HepG2 (cell line): Measurements from ENCODE around the gene ZNF747. TPM values are rescaled to one million over a fixed set of nuclear protein-coding genes. Genes with fewer than 3 reads are reported as not detected.

Experiments
- ATAD3A ChIP-seq: sonication (generic); formaldehyde crosslinking; IDR thresholded peaks from 2 replicates; pipeline ENCODE4 v1.4.0; 2020; ENCODE audit warnings: missing genetic modification reagents
- CHCHD3 ChIP-seq: sonication (generic); formaldehyde crosslinking; IDR thresholded peaks from 2 replicates; pipeline ENCODE4 v1.8.0; 2022; ENCODE audit warnings: mild to moderate bottlenecking, missing genetic modification reagents, moderate library complexity
- GATA4 ChIP-seq: sonication (generic); IDR thresholded peaks from 2 replicates; pipeline ENCODE4 v1.6.1; 2016; ENCODE audit warnings: antibody characterized with exemption, low read depth, borderline replicate concordance
- JUN ChIP-seq: sonication (generic); formaldehyde crosslinking; IDR thresholded peaks from 2 replicates; pipeline ENCODE4 v1.4.0; 2020; ENCODE audit warnings: mild to moderate bottlenecking, missing genetic modification reagents
- KDM6A ChIP-seq: IDR thresholded peaks from 2 replicates; pipeline ENCODE4 v1.6.1; 2016; ENCODE audit warnings: low read depth
- NFATC3 ChIP-seq: sonication (generic); formaldehyde crosslinking; IDR thresholded peaks from 2 replicates; pipeline ENCODE4 v1.5.1; 2020; ENCODE audit warnings: mild to moderate bottlenecking, missing genetic modification reagents
- NFE2 ChIP-seq: sonication (generic); formaldehyde crosslinking; IDR thresholded peaks from 2 replicates; pipeline ENCODE4 v1.4.0; 2020; ENCODE audit warnings: missing genetic modification reagents
- PRMT3 ChIP-seq: sonication (generic); formaldehyde crosslinking; IDR thresholded peaks from 2 replicates; pipeline ENCODE4 v1.8.1; 2022; ENCODE audit warnings: low read depth, mild to moderate bottlenecking, moderate library complexity, missing genetic modification reagents, borderline replicate concordance
- STAG1 ChIP-seq: sonication (generic); formaldehyde crosslinking; IDR thresholded peaks from 2 replicates; pipeline ENCODE4 v1.4.0; 2020; ENCODE audit warnings: missing genetic modification reagents
- TMF1 ChIP-seq: sonication (generic); formaldehyde crosslinking; IDR thresholded peaks from 2 replicates; pipeline ENCODE4 v1.8.1; 2022; ENCODE audit warnings: low read depth, missing genetic modification reagents
- ZNF20 ChIP-seq: sonication (generic); formaldehyde crosslinking; IDR thresholded peaks from 2 replicates; pipeline ENCODE4 v1.4.0; 2020; ENCODE audit warnings: mild to moderate bottlenecking, moderate library complexity, missing genetic modification reagents
- polyA plus RNA-seq, 8 experiments: library from polyadenylated mRNA; depleted of rRNA in 3 of 8; stranded (reverse) in 7 of 8; unstranded in 1 of 8; fragments of >200 nt; fragmentation: Illumina TruSeq in 4 of 8; extraction: Trizol in 4 of 8; gene quantifications; 2 replicates each; pipeline versions ENCODE4 v1.2.1 to v1.2.3, GENCODE V29; 2011 to 2016; ENCODE audit warnings: low read depth in 4 of 8, missing spikeins in 1 of 8, mixed read lengths in 1 of 8; ENCODE audit not compliant: insufficient read depth in 1 of 8
- total RNA-seq, 5 experiments: library from RNA; depleted of rRNA; stranded (reverse); fragments of >200 nt; fragmentation: Illumina TruSeq; extraction: Trizol; gene quantifications; 2 replicates each; pipeline ENCODE4 v1.2.3, GENCODE V29; 2016; ENCODE audit warnings: low read depth in 1 of 5
- TF ChIP-seq, protein P1 (sequence below): sonication (generic); formaldehyde crosslinking; IDR thresholded peaks from 2 replicates; pipeline ENCODE4 v1.4.0; 2020; ENCODE audit warnings: mild to moderate bottlenecking, missing genetic modification reagents
- TF ChIP-seq, protein P2 (sequence below): sonication (generic); formaldehyde crosslinking; IDR thresholded peaks from 2 replicates; pipeline ENCODE4 v1.4.0; 2020; ENCODE audit warnings: mild to moderate bottlenecking, missing genetic modification reagents
- TF ChIP-seq, protein P3 (sequence below): sonication (generic); formaldehyde crosslinking; IDR thresholded peaks from 2 replicates; pipeline ENCODE4 v1.4.0; 2020; ENCODE audit warnings: missing genetic modification reagents
- TF ChIP-seq, protein P4 (sequence below), 2 experiments: sonication (generic) in 1 of 2; formaldehyde crosslinking in 1 of 2; IDR thresholded peaks; 2 replicates each; pipeline versions ENCODE4 v1.5.1 to v1.6.1; 2011 to 2020; ENCODE audit warnings: borderline replicate concordance in 1 of 2, low read depth in 1 of 2, low read length in 1 of 2, mild to moderate bottlenecking in 1 of 2, missing genetic modification reagents in 1 of 2, moderate library complexity in 1 of 2

Gene ZNF747
- total and polyA plus RNA-seq, 2 of the 13 experiments (the other 11 are each of a cell fraction or from before 2014, with no cell fraction given) = 7.2 to 10.2 TPM

DNA sequence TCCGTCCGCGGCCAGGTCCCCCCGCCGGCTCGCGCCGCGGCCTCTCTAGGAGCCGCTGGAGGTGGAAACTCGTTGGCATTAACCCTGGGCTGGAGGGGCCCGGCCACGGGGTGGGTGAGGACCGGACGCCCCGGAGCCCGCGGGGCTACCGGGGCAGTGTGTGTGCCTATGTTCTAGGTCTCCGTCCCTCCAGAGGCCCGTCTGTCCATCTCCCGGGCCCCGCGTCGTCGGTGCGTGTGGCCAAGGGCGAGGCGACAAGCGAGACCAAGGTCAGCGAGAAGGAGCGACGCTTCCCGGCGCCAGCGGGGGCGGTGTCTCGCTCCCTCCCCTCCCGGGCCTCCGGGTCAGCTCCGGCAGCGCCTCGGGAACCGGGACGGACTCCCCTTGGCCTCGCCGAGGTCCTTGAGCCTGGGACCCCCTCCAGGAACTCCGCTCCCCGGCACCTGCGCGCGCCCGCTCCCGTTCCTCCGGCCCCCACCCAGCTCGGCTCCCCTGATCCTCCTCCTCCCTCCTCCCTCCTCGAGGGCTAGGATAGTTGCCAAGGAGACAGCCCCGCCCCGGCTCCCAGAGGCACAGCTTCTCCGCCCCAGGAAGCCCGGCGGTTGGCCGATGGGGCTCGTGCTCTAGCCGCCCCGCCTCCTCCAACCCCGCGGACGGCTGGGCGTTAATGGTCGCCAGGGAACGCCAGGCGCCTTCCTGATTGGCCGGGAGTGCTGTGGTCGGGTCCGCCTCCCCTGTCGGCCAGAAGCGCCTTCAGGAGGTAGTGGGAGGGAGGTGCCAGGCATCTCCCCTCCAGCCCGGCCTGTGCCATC lies 7.6 kb downstream of the ZNF747 start (continued):
- TF ChIP-seq, protein P1, sequence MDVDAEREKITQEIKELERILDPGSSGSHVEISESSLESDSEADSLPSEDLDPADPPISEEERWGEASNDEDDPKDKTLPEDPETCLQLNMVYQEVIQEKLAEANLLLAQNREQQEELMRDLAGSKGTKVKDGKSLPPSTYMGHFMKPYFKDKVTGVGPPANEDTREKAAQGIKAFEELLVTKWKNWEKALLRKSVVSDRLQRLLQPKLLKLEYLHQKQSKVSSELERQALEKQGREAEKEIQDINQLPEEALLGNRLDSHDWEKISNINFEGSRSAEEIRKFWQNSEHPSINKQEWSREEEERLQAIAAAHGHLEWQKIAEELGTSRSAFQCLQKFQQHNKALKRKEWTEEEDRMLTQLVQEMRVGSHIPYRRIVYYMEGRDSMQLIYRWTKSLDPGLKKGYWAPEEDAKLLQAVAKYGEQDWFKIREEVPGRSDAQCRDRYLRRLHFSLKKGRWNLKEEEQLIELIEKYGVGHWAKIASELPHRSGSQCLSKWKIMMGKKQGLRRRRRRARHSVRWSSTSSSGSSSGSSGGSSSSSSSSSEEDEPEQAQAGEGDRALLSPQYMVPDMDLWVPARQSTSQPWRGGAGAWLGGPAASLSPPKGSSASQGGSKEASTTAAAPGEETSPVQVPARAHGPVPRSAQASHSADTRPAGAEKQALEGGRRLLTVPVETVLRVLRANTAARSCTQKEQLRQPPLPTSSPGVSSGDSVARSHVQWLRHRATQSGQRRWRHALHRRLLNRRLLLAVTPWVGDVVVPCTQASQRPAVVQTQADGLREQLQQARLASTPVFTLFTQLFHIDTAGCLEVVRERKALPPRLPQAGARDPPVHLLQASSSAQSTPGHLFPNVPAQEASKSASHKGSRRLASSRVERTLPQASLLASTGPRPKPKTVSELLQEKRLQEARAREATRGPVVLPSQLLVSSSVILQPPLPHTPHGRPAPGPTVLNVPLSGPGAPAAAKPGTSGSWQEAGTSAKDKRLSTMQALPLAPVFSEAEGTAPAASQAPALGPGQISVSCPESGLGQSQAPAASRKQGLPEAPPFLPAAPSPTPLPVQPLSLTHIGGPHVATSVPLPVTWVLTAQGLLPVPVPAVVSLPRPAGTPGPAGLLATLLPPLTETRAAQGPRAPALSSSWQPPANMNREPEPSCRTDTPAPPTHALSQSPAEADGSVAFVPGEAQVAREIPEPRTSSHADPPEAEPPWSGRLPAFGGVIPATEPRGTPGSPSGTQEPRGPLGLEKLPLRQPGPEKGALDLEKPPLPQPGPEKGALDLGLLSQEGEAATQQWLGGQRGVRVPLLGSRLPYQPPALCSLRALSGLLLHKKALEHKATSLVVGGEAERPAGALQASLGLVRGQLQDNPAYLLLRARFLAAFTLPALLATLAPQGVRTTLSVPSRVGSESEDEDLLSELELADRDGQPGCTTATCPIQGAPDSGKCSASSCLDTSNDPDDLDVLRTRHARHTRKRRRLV (CRISPR knock-in tag) = 0 out of 2 replicates have a peak, but pooled peaks have one; percentile 40
- TF ChIP-seq NFE2 (no peak), CHCHD3 (CRISPR knock-in tag) (peak; percentile 66; the same call in 1 of the 2 replicates), STAG1 (CRISPR knock-in tag) (peak; percentile 30; the same call in 1 of the 2 replicates), NFATC3 (CRISPR knock-in tag) (no peak), ZNF20 (CRISPR knock-in tag) (no peak), GATA4 (0 out of 2 replicates have a peak, but pooled peaks have one; percentile 12), JUN (CRISPR knock-in tag) (no peak), KDM6A (CRISPR knock-in tag) (no peak; the same call in 1 of the 2 replicates), ATAD3A (no peak), PRMT3 (CRISPR knock-in tag) (no peak), TMF1 (CRISPR knock-in tag) (0 out of 2 replicates have a peak, but pooled peaks have one; percentile 53)
- TF ChIP-seq, protein P2, sequence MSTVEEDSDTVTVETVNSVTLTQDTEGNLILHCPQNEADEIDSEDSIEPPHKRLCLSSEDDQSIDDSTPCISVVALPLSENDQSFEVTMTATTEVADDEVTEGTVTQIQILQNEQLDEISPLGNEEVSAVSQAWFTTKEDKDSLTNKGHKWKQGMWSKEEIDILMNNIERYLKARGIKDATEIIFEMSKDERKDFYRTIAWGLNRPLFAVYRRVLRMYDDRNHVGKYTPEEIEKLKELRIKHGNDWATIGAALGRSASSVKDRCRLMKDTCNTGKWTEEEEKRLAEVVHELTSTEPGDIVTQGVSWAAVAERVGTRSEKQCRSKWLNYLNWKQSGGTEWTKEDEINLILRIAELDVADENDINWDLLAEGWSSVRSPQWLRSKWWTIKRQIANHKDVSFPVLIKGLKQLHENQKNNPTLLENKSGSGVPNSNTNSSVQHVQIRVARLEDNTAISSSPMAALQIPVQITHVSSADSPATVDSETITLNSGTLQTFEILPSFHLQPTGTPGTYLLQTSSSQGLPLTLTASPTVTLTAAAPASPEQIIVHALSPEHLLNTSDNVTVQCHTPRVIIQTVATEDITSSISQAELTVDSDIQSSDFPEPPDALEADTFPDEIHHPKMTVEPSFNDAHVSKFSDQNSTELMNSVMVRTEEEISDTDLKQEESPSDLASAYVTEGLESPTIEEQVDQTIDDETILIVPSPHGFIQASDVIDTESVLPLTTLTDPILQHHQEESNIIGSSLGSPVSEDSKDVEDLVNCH (CRISPR knock-in tag) = no peak
- TF ChIP-seq, protein P3, sequence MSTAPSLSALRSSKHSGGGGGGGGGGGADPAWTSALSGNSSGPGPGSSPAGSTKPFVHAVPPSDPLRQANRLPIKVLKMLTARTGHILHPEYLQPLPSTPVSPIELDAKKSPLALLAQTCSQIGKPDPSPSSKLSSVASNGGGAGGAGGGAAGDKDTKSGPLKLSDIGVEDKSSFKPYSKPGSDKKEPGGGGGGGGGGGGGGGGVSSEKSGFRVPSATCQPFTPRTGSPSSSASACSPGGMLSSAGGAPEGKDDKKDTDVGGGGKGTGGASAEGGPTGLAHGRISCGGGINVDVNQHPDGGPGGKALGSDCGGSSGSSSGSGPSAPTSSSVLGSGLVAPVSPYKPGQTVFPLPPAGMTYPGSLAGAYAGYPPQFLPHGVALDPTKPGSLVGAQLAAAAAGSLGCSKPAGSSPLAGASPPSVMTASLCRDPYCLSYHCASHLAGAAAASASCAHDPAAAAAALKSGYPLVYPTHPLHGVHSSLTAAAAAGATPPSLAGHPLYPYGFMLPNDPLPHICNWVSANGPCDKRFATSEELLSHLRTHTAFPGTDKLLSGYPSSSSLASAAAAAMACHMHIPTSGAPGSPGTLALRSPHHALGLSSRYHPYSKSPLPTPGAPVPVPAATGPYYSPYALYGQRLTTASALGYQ = no peak
- TF ChIP-seq, protein P4, sequence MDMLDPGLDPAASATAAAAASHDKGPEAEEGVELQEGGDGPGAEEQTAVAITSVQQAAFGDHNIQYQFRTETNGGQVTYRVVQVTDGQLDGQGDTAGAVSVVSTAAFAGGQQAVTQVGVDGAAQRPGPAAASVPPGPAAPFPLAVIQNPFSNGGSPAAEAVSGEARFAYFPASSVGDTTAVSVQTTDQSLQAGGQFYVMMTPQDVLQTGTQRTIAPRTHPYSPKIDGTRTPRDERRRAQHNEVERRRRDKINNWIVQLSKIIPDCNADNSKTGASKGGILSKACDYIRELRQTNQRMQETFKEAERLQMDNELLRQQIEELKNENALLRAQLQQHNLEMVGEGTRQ (IDR thresholded peaks at IDR 0.05; ENCODE audit: low read depth, low read length) = no peak
- TF ChIP-seq, protein P4 (CRISPR knock-in tag; IDR thresholded peaks at IDR 0.05; ENCODE audit: borderline replicate concordance) = no peak
